ENCODE data around the gene PCID2.

- TF ChIP-seq CTCF (IDR thresholded peaks at IDR 0.05): no peak
- no peak for TF ChIP-seq POLR2AphosphoS5 (IDR thresholded peaks at IDR 0.05; ENCODE audit: insufficient read depth in 1 of 2, low read depth in 1 of 2)
Measured at GRCh38 chr13:113186061-113186900, 22.2 kb downstream of the PCID2 start.
